CD4-positive, alpha-beta T cell treated with Interleukin-17A for 4 hours (primary cell): ENCODE data around the gene EGFR.

ENCODE experiments used
- DNase-seq: peaks from one replicate; pipeline ENCODE4 v3.0.0-alpha.2; 2020; ENCODE audit warnings: mixed read lengths

Gene EGFR

GRCh38 chr7:55258631-55259030, 239.8 kb downstream of the EGFR start:
- DNase-seq = no peak

GRCh38 chr7:55260171-55260570, 241.4 kb downstream of the EGFR start:
- no peak for DNase-seq

GRCh38 chr7:55260676-55261385, 242.0 kb downstream of the EGFR start:
- no peak for DNase-seq
